ENCODE results near the gene ATP8B4. TPM values are rescaled to one million over a fixed set of nuclear protein-coding genes. Genes with fewer than 3 reads are reported as not detected.

Gene ATP8B4
- polyA plus RNA-seq, 1 of the 3 experiments (the other 2 are of a cell fraction), result 0.03 TPM

- TF ChIP-seq MAX (IDR thresholded peaks at IDR 0.05; ENCODE audit: low read depth) (no peak), SIN3A (IDR thresholded peaks at IDR 0.05; ENCODE audit: borderline replicate concordance, low read depth, low read length) (no peak), FOXM1 (IDR thresholded peaks at IDR 0.05; ENCODE audit: low read depth) (no peak)
Measured at GRCh38 chr15:50059203-50059772, 59.7 kb downstream of the ATP8B4 start (continued).

GRCh38 chr15:50057905-50058639 is 61.0 kb downstream of the ATP8B4 start:
- POLR2A ChIA-PET, result no interaction called here

GRCh38 chr15:50057196-50057595 is 61.8 kb downstream of the ATP8B4 start:
- H3K27ac ChIP-seq (ENCODE audit: low read depth in 2 of 2, low read length in 1 of 2), result no peak overlapping the region
- WGBS (ENCODE audit: low lambda C conversion rate), result 75% methylated on average over 4 of the region's 4 CpGs
- TF ChIP-seq EP300 (IDR thresholded peaks at IDR 0.05; ENCODE audit: borderline replicate concordance in 1 of 2, low read depth in 1 of 2, low read length in 1 of 2), result no peak
- TF ChIP-seq CTCF (IDR thresholded peaks at IDR 0.05), result no peak
- no peak for TF ChIP-seq MEF2A (IDR thresholded peaks at IDR 0.05; ENCODE audit: borderline replicate concordance, low read depth)
- no peak for TF ChIP-seq IRF3 (IDR thresholded peaks at IDR 0.05; ENCODE audit: low read depth, low read length)
- TF ChIP-seq USF1 (IDR thresholded peaks at IDR 0.05; ENCODE audit: borderline replicate concordance, low read depth), result no peak
- no peak for TF ChIP-seq USF2 (IDR thresholded peaks at IDR 0.05; ENCODE audit: borderline replicate concordance, low read depth, low read length)
- TF ChIP-seq SIN3A (IDR thresholded peaks at IDR 0.05; ENCODE audit: borderline replicate concordance, low read depth, low read length), result no peak
- no peak for TF ChIP-seq CHD2 (IDR thresholded peaks at IDR 0.05; ENCODE audit: low read length, partially characterized antibody)
- TF ChIP-seq TAF1 (IDR thresholded peaks at IDR 0.05; ENCODE audit: borderline replicate concordance, low read depth, low read length), result no peak
- TF ChIP-seq ELF1 (IDR thresholded peaks at IDR 0.05), result no peak

More at GRCh38 chr15:50057905-50058639, 61.0 kb downstream of the ATP8B4 start:
- H3F3A ChIP-seq (replicated peaks; ENCODE audit: insufficient read depth), result no peaks in the 10 kb centered on the region
- H2AFZ ChIP-seq (ENCODE audit: low read depth), result no peak overlapping the region
- 44% methylated on average over 5 of the region's 5 CpGs for WGBS (ENCODE audit: low lambda C conversion rate)
- no peaks in the 10 kb centered on the region for H3K9me2 ChIP-seq
- H3K4me2 ChIP-seq, result no peak overlapping the region
- CTCF ChIA-PET, result interaction anchor here (1.1 to 1.4 kb wide), 2 partner anchors 54 to 1196 kb away, joined by 3 to 5 read pairs; no protein-coding TSS in a partner anchor
- DNase-seq, result no peak
- no peaks in the 10 kb centered on the region for H4K20me1 ChIP-seq (ENCODE audit: insufficient read depth)
- H3K27me3 ChIP-seq (ENCODE audit: insufficient read depth), result no peaks in the 10 kb centered on the region
- H3K27ac ChIP-seq (ENCODE audit: low read depth in 2 of 2, low read length in 1 of 2), result no peak overlapping the region; a peak in 1 of 4 replicates
- no peak overlapping the region for H3K9ac ChIP-seq
- H3K79me2 ChIP-seq (ENCODE audit: insufficient read depth), result no peaks in the 10 kb centered on the region
- no peak for TF ChIP-seq NRF1 (IDR thresholded peaks at IDR 0.05; ENCODE audit: low read depth, low read length)
- TF ChIP-seq TEAD4 (IDR thresholded peaks at IDR 0.05; ENCODE audit: borderline replicate concordance, insufficient read depth), result no peak
- no peak for TF ChIP-seq RFX5 (IDR thresholded peaks at IDR 0.05; ENCODE audit: low read length)
- TF ChIP-seq EZH2phosphoT487 (IDR thresholded peaks at IDR 0.05; ENCODE audit: borderline replicate concordance, low read depth), result no peak
- no peak for TF ChIP-seq IRF3 (IDR thresholded peaks at IDR 0.05; ENCODE audit: low read depth, low read length)
- TF ChIP-seq EP300 (IDR thresholded peaks at IDR 0.05; ENCODE audit: borderline replicate concordance in 1 of 2, low read depth in 1 of 2, low read length in 1 of 2), result no peak
- no peak for TF ChIP-seq RAD21 (IDR thresholded peaks at IDR 0.05; ENCODE audit: low read length)
- TF ChIP-seq RCOR1 (IDR thresholded peaks at IDR 0.05; ENCODE audit: low read length), result no peak
- no peaks in the 10 kb centered on the region for H3K36me3 ChIP-seq (replicated peaks in 1 of 2; ENCODE audit: control insufficient read depth in 1 of 2, insufficient read depth in 2 of 2, low read length in 1 of 2)
- no peak overlapping the region for H3K4me3 ChIP-seq (ENCODE audit: low read depth in 2 of 2, low read length in 1 of 2)
- no peaks in the 10 kb centered on the region; a peak in 1 of 4 replicates for H3K4me1 ChIP-seq (ENCODE audit: control insufficient read depth in 1 of 2, insufficient read depth in 2 of 2, low read depth in 1 of 2, low read length in 1 of 2)
- H3K9me3 ChIP-seq, result no peaks in the 10 kb centered on the region

More at GRCh38 chr15:50057196-50057595, 61.8 kb downstream of the ATP8B4 start:
- no peaks in the 10 kb centered on the region for H3K79me2 ChIP-seq (ENCODE audit: insufficient read depth)
- no peak overlapping the region for H3K4me3 ChIP-seq (ENCODE audit: low read depth in 2 of 2, low read length in 1 of 2)
- H3F3A ChIP-seq (replicated peaks; ENCODE audit: insufficient read depth), result no peaks in the 10 kb centered on the region
- CTCF ChIA-PET, result interaction anchor here (1.1 to 1.4 kb wide), 2 partner anchors 53 to 1195 kb away, joined by 3 to 5 read pairs; no protein-coding TSS in a partner anchor
- H2AFZ ChIP-seq (ENCODE audit: low read depth), result no peak overlapping the region
- H3K4me1 ChIP-seq (ENCODE audit: control insufficient read depth in 1 of 2, insufficient read depth in 2 of 2, low read depth in 1 of 2, low read length in 1 of 2), result no peaks in the 10 kb centered on the region; a peak in 1 of 4 replicates
- no peaks in the 10 kb centered on the region for H3K9me2 ChIP-seq
- H3K27me3 ChIP-seq (ENCODE audit: insufficient read depth), result no peaks in the 10 kb centered on the region
- no peaks in the 10 kb centered on the region for H3K9me3 ChIP-seq
- H3K9ac ChIP-seq, result no peak overlapping the region
- POLR2A ChIA-PET, result no interaction called here
- H4K20me1 ChIP-seq (ENCODE audit: insufficient read depth), result no peaks in the 10 kb centered on the region
- DNase-seq, result no peak
- no peaks in the 10 kb centered on the region for H3K36me3 ChIP-seq (replicated peaks in 1 of 2; ENCODE audit: control insufficient read depth in 1 of 2, insufficient read depth in 2 of 2, low read length in 1 of 2)
- no peak overlapping the region for H3K4me2 ChIP-seq

All from SK-N-SH (cell line).